NCI-H2196 treated with DMSO at 0.1 percent for 48 hours (cell line): ENCODE results near the gene MNX1.

ENCODE experiments used
- DNase-seq: peaks from one replicate; lab custom pipeline; 2025; ENCODE audit not compliant: unreplicated experiment; lab: John Stamatoyannopoulos, UW

Gene MNX1

DNA sequence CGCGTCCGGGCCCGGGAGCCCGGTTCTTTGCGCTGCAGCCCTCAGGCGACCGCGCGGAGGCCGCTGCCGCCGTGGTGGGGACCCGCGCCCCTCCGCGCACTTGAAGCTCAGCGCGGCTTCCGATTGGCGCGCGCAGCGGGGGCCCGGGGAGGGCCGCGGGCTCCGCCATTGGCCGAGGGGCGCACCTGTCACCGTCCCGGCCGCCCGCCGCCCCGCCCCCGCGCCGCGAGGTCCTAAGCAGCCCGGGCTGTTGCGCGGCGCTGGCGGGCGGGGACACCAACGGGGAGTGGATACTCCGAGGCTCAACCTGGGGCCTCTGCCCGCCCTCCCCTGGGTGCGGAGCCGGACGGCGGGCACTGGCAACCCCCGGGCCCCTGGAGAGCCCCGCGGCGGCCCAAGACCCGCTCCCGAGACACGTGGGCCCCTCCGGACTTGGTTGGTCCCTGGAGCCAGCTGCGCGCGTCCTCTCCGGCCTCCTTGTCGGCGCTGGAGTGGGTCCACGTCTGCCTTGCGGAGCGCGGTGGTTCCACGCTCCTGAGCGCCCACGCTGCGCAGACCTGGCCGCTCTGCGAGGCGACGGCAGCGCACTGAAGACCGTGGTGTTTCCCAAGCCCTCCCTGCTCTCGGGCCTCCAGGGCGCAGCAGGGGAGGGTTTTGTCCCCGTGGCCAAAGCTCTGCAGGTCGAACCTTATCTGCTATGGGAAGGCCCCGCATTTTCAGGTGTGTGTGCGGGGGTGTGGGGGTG is at the start of gene MNX1:
Gene MNX1, minus strand, starts transcription at position 76 of the 745 bp plus-strand sequence. CDS start 313 bp downstream, outside the sequence.
- peak; percentile 39 for DNase-seq

DNA sequence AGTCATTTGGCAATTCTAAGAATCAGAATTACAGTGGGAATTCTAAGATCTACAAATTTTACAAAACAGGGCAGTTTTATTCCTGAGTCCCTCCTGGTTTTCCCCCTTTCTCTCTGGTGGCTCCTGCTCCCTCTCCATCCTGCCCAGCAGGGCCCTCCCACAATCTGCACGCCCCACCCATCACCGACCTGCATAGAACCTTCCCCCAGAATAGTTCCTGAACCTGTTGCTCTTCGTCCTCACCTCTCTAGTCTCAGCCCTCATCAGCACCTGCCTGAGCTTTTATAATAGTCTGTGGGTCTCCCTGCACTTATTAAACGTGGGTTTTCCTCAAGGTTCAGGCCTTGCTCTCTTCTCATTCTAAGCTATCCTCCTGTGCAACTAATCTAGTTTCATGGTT is 49.1 kb upstream of the MNX1 start:
- DNase-seq = no peak

GRCh38 chr7:157058701-157059100 is 48.2 kb upstream of the MNX1 start:
- DNase-seq = no peak

- DNase-seq = no peak
Measured at GRCh38 chr7:157058068-157058467, 47.6 kb upstream of the MNX1 start.

DNA sequence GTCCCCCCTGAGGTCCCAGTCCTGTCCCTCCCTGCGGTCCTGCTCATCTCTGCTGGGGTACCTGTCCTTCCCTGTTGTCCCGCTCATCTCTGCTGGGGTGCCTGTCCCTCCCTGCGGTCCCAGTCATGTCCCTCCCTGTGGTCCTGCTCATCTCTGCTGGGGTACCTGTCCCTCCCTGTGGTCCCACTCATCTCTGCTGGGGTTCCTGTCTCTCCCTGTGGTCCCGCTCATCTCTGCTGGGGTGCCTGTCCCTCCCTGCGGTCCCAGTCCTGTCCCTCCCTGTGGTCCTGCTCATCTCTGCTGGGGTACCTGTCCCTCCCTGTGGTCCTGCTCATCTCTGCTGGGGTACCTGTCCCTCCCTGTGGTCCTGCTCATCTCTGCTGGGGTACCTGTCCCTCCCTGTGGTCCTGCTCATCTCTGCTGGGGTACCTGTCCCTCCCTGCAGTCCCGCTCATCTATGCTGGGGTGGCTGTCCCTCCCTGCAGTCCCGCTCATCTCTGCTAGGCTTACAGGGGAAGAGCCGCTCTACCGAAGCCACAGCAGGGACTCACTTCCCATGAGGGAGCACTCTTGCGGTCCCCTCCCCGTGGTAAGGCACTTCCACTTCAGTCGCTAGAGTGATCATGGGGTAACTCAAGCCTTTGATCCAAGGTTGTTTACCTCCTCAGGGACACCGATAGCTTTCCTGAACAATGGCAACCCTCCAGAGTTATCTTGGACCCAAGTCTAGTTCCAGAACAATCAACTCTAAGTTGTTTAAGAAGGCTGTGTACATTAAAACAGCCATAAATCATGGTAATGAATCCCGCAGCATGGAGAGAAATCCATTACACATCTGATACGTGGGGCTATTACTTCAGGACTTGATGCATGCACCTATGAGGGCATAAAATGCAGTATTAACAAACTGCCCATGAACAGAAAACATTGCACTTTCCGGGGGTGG is 46.8 kb upstream of the MNX1 start:
- DNase-seq = no peak

GRCh38 chr7:157056246-157056645 is 45.8 kb upstream of the MNX1 start:
- no peak for DNase-seq

GRCh38 chr7:157054927-157055326 is 44.5 kb upstream of the MNX1 start:
- no peak for DNase-seq

- no peak for DNase-seq
Measured at GRCh38 chr7:157053118-157053517, 42.7 kb upstream of the MNX1 start.

DNA sequence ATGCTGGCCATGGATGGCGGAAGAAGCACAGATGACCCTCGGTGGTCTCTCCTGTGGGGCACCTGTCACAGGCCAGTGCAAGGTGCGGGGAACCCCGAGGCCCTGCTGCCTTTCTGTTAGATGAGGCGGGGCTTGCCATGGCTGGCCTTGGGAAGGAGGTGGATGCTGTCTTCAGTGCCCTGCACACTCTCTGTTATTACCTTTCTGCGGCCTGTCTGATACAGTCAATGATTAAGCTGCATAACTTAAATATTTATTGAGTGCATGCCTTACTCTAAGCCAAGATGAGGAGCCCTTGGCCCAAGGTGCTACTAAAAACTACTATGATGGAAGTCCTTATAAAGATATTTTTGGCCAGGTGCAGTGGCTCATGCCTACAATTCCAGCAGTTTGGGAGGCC is 36.7 kb upstream of the MNX1 start:
- DNase-seq = no peak

- no peak for DNase-seq
Measured at GRCh38 chr7:157046681-157047080, 36.2 kb upstream of the MNX1 start.

- DNase-seq = no peak
Measured at GRCh38 chr7:157044943-157045660, 34.6 kb upstream of the MNX1 start.

GRCh38 chr7:157044147-157044687 is 33.8 kb upstream of the MNX1 start:
- DNase-seq = no peak

DNA sequence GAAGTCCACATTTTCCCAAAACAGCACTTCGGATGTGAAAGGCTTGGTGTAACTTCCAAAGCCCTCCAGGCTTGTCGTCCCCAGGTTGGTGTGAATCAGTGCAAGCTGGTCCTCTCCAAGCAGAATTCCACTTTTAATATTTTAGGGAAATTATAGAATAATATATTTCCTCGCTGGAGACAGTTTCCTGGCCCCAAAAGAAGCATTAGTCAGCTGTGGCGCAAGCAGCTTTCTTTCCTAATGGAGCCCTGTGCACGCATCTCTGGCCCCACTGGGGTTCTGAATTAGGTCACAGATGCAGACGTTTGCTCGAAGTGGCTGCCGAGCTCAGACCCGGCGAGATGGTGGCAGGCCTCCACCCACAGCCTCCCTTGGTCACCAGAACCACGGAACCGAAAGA is 33.3 kb upstream of the MNX1 start:
- no peak for DNase-seq

- DNase-seq = no peak
Measured at GRCh38 chr7:157041514-157042277, 31.2 kb upstream of the MNX1 start.

DNA sequence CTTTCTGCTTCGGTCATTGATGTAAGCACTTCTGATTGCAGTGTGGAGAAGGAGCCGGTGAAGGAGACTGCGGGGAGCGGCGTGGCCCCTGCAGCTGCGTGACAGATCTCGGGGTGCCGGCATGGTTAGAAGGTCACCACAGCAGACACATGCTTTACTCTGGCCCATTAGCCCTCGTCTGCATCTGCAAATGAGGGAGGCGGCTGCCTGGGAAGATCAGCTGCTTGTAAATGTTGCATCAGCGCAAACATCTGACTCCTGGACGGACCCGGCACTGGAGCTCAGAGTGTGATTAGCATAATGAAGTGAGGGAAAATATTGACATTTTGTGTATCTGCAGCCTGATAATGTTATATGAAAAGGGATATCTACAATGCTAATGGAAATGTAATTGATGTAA is 30.5 kb upstream of the MNX1 start:
- no peak for DNase-seq

GRCh38 chr7:157037635-157038034 is 27.2 kb upstream of the MNX1 start:
- DNase-seq = no peak

- DNase-seq = no peak
Measured at GRCh38 chr7:157037028-157037427, 26.6 kb upstream of the MNX1 start.

DNA sequence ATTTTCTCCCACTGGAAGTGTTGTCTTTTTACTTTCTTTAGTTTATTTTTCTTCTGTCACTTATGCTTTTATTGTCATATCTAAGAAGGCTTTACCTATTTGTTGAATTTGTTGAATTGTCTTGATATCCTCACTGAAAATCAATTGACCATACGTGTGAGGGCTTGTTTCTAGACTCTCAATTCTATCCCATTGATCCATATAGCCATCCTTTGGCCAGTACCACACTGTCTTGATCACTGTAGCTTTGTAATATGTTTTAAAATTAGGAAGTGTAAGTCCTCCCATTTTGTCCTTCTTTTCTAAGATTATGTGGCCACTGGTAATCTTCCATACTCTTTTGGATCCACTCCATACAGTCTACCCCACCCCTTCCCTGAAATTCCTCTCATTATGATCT is 25.5 kb upstream of the MNX1 start:
- DNase-seq = no peak

DNA sequence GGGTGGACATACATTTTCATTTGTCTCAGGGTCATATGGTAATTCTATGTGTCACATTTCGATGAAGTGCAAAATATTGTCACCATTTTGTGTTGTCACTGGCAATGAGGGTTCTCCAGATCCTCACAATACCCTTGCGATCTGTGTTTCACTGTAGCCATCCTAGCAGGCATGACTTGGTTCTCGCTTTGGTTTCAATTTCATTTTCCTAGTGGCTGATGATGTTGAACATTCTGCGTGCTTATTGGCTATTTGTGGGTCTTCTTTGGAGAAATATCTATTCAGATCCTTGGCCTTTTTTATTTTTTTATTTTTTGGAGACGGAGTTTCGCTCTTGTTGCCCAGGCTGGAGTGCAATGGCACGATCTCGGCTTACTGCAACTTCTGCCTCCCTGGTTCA is 24.8 kb upstream of the MNX1 start:
- DNase-seq = no peak
